PFSK-1 (cell line): ENCODE results near the gene GAP43.

ENCODE experiments used
- FOXP2 ChIP-seq: optimal IDR thresholded peaks from 2 replicates; pipeline ENCODE3; 2011; ENCODE audit warnings: borderline replicate concordance, control low read depth, inconsistent platforms; ENCODE audit not compliant: insufficient read depth; ENCODE audit errors: extremely low read length, extremely low read depth
- POLR2AphosphoS5 ChIP-seq: IDR thresholded peaks from 2 replicates; pipeline ENCODE4 v1.6.1; 2012; ENCODE audit warnings: low read depth, mild to moderate bottlenecking, control low read depth, low read length, moderate library complexity
- REST ChIP-seq, 2 experiments: IDR thresholded peaks; 2 replicates each; pipeline versions ENCODE4 v1.6.1 to v1.8.0; 2011 to 2012; ENCODE audit warnings: low read depth in 2 of 2, low read length in 2 of 2, control low read depth in 1 of 2, inconsistent platforms in 1 of 2, mild to moderate bottlenecking in 1 of 2, moderate library complexity in 1 of 2; ENCODE audit not compliant: insufficient read depth in 1 of 2
- SIN3A ChIP-seq: IDR thresholded peaks from 2 replicates; pipeline ENCODE4 v1.6.1; 2012; ENCODE audit warnings: mild to moderate bottlenecking, low read length, moderate library complexity, borderline replicate concordance; ENCODE audit not compliant: insufficient read depth
- TAF1 ChIP-seq: IDR thresholded peaks from 2 replicates; pipeline ENCODE4 v1.6.1; 2012; ENCODE audit warnings: low read length, control low read depth, borderline replicate concordance; ENCODE audit not compliant: insufficient read depth

Gene GAP43

GRCh38 chr3:115662356-115662755 lies 39.0 kb downstream of the GAP43 start:
- TF ChIP-seq POLR2AphosphoS5 (no peak), FOXP2 (no peak), TAF1 (no peak), REST (IDR thresholded peaks at IDR 0.05; ENCODE audit: insufficient read depth in 1 of 2, low read depth in 2 of 2, low read length in 2 of 2) (no peak), SIN3A (no peak)

GRCh38 chr3:115663414-115663813 lies 40.1 kb downstream of the GAP43 start:
- TF ChIP-seq FOXP2 (no peak), REST (IDR thresholded peaks at IDR 0.05; ENCODE audit: insufficient read depth in 1 of 2, low read depth in 2 of 2, low read length in 2 of 2) (no peak), SIN3A (no peak), POLR2AphosphoS5 (no peak), TAF1 (no peak)

- TF ChIP-seq FOXP2 (no peak), SIN3A (no peak), REST (IDR thresholded peaks at IDR 0.05; ENCODE audit: insufficient read depth in 1 of 2, low read depth in 2 of 2, low read length in 2 of 2) (no peak), POLR2AphosphoS5 (no peak)
These were observed 42.8 kb downstream of the GAP43 start for GRCh38 chr3:115666081-115666480.

- TF ChIP-seq FOXP2: no peak
- no peak for TF ChIP-seq POLR2AphosphoS5
- TF ChIP-seq SIN3A: no peak
- no peak for TF ChIP-seq REST (IDR thresholded peaks at IDR 0.05; ENCODE audit: insufficient read depth in 1 of 2, low read depth in 2 of 2, low read length in 2 of 2)
- TF ChIP-seq TAF1: no peak
These were observed 43.8 kb downstream of the GAP43 start for GRCh38 chr3:115666920-115667737.
